Activated naive CD4-positive, alpha-beta T cell treated with anti-CD3 and anti-CD28 coated beads, Interleukin-2, amount 50 U/mL, for 16 hours (primary cell): ENCODE measurements around the gene PRDM16.

Experiments
- DNase-seq: peaks from one replicate; pipeline ENCODE4 v3.0.0-alpha.2; 2020

The PRDM16 gene

DNA sequence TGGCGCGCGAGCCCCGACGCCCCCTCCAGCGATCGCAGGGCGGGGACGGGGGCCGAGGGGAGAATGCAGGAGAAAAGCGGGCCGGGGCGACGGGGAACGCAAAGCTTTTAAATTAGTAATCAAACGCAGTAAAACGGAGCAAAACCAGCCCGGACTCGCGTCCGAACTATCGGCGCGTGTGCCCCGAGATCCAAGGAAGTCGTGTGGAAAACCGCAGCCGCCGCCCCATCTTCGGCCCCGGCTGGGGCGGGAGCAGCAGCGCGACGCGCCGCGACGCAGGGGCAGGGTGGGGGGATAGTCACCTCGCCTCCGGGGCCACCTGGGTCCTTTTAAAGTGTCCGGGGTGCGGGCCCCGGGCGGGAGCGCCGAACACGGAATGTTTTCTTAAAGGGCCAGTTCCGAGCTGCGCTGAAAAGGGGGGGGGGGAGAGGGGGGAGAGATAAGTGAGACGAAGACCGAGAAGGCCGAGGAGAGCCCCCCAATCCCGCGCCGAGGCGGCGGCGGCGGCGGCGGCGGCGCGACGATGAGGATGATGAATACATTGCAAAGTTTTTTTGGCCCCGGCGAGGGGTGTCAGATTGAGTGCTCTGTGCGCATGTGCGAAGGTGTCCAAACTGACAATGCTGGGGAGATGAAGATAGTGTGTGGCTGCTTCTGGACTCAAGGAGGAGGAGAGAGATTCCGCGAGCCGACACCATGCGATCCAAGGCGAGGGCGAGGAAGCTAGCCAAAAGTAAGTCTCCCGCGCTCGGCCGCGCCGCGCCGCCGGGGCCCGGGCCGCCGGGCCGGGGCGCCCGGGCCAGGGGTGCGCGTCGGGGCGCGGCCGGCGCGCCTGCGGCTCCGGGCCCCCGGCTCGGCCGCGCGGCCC, at the start of gene PRDM16:
Gene PRDM16, plus strand, starts transcription at position 640 of the 868 bp plus-strand sequence. Its CDS starts 57 bp downstream, at position 697.
- DNase-seq = peak; percentile 39

DNA sequence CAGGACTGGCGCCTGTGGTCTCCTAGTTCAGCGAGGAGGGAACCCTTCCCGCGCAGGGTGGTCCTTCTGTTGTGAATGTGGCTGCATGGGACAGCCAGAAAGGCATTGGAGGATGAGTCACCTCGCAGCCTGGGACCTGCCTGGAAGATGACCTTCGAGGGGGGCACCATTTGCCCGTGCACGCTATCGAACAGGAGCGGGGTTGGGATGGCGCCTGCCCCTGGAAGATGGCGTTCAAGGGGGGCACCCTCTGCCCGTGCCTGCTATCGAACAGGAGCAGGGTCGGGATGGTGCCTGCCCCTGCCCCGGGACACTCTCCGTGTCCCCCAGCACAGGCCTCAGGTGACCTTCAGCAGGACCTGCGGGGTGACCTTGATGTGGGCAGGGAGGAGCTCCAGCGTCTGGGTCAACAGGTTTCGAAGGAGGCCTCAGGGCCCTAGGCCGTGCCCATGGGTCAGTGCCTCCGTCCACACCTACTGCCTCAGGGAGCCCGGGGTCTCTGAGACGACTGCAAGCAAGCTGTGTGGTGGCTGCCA, 49.4 kb upstream of the PRDM16 start:
- DNase-seq = no peak

DNA sequence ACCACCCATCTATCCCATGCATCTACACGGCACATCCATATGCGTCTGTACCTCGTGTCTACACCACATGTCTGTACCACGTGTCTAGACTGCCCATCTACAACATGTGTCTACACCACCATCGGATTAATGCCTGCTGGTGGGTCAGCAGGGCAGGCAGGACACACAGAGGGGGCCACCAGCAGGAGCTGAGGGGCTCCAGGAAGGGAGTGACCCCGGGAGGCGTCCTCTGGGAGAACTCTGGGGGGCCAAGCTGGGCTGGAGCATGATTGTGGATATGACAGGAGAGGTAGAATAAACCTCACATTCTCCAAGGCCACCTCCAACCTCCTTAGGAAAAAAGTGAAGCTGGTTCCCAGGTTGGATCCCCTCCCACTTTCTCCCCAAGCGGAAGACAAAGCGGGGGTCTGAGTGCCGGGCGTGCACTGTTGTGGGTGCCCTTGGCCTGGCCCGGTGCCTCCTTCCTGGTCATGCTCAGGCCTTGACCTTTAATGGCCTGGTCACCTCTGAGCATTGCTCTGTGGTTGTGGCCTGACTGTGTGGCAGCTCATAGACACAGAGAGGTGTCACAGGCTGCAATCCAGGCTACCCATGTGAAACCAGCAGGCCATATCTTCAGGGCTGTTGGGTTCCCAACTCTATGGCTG, 48.6 kb upstream of the PRDM16 start:
- DNase-seq = no peak

DNA sequence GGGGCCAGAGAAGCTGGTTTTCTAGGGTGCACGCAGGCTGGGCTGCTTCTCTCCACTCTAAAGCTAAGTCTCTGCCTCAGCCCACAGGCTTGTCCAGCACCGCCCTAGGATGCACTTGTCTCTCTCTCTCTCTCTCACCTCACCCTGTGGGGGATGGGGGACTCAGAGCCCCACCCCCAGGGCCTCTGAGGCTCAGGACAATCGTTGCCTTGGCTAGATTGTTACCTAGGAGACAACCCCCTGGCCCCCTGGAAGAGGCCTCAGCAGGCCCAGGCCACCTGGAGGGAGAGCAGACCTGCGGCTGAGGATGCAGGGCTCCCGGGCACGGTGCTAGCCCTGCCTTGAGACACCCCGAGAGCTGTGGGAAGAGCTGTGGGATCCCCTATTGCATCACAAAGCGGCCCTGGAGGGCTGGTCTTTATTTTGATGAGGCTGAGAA, 47.8 kb upstream of the PRDM16 start, which contains the start of gene ACTRT2:
Gene ACTRT2, plus strand, starts transcription at position 235 of the 439 bp plus-strand sequence. CDS start 220 bp downstream, outside the sequence.
- no peak for DNase-seq

DNA sequence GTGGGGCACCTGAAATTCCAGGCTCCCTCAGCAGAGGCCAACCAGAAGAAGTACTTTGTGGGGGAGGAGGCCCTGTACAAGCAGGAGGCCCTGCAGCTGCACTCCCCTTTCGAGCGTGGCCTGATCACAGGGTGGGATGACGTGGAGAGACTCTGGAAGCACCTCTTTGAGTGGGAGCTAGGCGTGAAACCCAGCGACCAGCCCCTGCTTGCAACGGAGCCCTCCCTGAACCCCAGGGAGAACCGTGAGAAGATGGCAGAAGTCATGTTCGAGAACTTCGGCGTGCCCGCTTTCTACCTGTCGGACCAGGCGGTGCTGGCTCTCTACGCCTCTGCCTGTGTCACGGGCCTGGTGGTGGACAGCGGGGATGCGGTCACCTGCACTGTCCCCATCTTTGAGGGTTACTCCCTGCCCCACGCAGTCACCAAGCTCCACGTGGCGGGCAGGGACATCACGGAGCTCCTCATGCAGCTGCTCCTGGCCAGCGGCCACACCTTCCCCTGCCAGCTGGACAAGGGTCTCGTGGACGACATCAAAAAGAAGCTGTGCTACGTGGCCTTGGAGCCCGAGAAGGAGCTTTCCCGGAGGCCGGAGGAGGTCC, 47.1 kb upstream of the PRDM16 start:
- no peak for DNase-seq

DNA sequence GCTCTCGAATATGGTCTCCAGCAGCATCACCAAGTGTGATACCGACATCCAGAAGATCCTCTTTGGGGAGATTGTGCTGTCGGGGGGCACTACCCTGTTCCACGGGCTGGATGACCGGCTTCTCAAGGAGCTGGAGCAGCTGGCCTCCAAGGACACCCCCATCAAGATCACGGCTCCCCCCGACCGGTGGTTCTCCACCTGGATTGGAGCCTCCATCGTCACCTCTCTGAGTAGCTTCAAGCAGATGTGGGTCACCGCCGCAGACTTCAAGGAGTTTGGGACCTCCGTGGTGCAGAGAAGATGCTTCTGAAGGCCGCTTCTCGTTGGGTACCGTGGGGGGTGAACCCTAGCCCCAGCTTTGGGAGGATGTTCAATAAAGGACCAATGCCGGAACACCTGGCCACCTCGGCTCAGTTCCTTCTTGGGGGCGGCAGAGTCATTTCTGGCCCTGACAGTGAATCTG, 46.5 kb upstream of the PRDM16 start:
- no peak for DNase-seq

DNA sequence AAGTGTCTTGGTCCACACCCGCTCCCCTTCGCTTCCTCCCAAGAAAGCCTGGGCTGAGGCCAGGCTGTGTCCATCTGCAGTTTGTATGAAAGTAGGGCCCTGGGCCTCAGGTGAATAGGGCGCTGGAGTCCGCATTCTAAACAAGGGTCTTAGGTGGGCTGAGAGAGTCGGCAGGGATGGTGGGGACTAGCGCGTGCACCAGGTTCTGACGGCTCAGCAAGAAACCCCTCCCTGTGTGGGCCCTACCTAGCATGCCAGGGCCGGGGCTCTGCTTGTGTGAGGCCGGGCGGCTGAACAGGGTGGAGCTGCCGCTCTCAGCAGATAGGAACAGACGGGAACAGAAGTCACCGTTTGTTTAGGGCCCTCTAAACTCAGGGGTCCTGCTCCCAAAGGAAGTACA, 46.0 kb upstream of the PRDM16 start:
- DNase-seq = no peak

DNA sequence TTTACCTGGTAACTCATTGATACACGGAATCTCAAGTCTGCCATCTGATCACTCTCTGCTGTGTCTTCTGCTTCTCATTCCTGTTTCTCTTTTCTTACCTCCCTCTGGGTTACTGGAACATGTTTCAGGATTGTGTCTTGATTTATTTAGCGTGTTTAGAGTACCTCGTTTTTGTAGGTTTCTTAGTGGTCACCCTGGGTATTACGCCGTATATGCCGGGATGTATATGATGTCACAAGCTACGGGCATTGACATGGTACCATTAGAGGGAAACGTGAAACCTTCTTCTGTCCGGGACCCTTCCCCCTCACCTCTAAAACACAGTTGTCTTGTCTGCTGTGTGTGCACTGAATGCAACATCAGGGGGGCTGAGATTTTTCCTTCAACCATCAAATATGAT, 45.0 kb upstream of the PRDM16 start:
- no peak for DNase-seq

DNA sequence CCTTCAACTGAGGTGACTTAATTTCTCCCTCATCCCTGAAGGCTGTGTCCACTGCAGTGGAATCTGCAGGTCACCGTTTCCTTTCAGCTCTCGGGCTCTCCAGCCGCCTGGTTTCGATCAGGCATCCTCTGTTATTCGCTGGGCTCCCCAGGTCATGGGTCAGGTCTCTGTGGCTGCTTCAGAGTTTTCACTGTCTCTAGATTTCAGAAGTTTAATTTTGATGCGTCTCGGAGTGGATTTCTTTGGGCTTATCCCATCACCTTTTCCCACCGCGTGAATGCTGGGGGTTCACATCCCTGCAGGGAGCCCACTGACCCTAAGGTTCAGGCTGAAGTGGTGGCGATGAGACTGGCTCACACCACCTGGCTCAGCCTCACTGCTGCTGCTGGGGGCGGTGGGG, 44.4 kb upstream of the PRDM16 start:
- DNase-seq = no peak

DNA sequence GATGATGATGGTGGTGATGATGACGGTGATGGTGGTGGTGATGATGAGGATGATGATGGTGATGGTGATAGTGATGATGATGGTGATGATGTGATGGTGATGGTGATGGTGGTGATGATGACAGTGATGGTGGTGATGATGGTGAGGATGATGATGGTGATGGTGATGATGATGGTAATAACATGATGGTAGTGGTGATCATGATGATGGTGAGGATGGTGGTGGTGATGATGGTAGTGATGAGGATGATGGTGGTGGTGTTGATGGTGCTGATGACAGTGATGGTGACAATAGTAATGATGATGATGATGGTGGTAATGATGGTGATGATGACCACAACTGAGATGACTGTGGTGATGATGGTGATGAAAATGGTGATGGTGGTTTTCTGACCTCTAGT, 42.9 kb upstream of the PRDM16 start:
- no peak for DNase-seq

DNA sequence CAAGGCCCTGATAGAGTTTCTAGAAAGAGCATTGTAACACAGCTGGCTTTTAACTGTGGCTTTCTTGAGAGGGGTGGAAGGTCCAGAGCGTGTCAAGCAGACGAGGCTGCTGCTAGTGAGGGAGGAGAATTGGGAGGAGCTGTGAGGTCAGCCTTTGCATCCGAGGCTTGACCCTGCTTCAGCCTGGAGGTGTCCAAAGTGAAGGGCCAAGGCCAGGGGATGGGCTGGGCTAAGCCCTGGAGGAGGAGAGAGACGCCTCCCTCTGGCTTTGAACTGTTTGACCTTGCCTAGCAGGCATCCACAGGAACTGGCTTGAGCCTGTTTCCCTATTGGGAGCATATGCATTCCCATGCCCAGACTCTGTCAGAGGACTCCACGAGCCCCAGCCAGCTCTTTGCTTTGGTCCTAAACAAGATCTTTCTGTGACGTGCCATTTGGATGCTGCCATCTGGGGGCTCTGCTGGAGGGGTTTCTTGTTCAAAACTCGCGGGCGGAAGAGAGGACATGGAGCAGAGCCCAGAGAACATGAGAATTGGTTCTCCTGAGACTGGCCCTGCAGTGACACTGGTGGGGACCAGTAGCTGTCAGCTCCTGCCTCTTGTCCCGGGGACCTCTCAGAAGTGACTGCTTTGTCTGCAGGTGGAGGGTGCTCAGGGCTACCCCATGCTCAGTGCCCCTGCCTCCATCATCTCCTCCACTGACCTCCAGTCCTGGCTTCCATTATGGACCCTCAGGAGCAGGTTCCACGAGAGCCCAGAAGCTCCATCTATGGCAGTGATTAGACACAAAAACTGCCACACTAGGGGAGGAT, 42.2 kb upstream of the PRDM16 start:
- no peak for DNase-seq

DNA sequence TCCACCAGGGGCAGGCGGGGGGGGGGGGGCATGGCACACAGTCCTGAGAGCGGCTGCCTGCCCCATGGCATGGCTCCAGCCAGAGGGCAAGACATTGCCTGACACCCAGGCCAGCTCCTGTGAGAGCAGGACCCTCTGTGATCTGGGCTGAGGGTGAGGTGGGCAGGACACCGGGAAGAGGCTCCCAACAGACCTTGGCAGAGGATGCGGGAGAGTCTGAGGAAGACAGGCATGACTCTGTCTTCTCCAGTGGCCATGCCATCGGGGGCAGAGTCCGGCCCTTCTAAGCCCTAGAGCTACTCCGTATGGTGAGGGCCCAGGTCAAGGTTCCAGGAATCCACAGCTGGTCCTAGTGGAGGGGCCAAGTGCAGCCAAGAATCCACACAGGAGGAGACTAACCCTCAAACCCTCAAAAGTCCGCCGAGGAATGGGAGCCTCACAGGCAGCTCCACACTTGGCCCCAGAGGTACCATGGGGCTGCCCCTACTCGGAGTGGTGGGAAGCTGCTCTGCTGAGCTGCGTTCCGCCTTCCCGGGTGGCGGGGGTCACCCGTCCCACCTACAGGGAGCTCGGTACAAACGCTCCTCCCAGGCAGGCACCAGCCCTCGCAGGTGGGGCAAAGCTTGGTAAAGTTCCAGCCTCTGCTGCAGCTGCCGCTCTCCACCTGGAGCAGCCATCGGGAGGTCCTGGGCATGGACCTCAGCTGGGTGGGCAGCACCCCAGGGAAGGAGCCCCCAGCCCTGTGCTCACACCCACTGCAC, 41.2 kb upstream of the PRDM16 start:
- no peak for DNase-seq

DNA sequence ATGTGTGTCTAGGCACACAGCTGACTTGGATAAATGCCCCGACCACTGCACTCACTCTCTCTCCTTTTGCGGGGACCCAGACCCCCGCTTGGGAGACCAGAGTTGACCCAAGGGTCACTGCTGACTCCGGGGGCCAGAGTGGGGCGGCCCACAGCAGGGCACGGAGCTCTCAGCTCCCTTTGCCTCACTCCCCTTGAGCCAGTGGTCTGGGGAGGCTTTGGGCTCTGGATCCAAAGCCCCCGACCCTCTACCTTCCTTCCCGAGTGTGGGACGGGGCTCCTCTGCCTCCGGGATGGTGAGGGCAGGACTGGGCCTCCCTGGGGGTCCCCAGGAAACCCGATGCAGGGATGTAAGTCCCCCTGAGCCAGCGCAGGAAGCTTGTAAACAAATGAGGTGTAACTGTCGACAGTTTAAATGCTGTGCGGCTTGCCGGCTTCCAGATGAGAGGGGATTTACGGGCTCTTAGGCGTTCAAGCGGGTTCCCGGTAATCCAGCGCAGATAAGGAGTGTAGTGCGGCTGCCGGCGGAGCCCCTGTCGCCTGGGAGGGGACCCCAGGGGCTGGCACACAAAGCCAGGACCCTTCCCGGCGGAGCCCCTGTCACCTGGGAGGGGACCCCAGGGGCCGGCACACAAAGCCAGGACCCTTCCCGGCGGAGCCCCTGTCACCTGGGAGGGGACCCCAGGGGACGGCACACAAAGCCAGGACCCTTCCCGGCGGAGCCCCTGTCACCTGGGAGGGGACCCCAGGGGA, 40.3 kb upstream of the PRDM16 start:
- no peak for DNase-seq

DNA sequence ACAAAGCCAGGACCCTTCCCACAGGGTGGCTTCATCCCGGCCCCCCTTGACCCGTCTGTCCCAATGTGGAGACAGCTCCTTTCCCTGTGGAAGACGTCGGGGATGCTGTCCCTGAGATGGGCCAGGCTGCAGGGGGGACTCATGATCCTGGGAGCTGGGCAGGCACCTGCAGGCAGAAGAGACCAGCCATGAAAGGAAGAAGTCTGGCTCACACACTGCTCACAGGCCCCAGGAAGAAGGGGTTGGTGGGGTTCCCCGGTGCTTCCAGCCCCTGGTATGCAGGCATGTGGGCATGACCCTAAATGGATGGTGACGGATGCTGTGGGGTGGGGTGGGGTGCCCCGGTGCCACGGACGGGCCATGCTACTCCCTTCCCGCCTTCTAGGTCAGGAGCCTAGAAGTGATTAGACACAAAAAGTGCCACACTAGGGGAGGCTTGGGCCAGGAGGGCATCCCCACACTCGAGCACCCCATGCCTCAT, 39.5 kb upstream of the PRDM16 start:
- DNase-seq = no peak

DNA sequence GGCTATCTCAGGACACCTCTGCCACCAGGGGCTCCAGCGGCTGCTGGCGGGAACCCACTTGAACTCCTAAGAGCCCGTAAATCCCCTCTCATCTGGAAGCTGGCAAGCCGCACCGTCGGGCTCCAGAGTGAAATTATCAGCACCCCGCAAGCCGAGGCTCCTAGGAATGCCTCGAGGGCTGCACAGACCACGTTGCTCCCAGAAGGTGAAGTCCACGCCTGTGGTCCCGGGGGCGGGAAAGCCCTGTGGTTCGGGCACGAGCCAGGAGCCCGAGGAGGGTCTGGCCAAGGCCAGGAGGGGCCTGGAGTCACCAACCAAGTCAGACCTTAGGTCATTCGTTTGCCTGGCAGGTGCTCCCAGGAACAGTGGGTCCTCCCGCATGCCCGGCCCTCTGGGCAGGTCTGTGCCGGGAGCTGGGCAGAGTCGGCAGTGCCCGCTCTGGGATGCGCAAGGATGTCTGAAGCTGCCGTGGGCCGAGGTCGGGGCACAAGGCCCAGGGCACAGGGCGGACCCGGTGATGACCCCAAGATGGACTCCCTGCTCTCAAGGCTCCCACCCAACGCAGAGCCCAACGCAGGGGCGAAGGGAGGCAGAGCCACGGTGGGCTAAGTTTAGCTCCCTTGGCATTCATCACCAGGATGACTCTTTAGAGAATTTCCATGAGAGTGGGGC, 38.9 kb upstream of the PRDM16 start:
- no peak for DNase-seq

DNA sequence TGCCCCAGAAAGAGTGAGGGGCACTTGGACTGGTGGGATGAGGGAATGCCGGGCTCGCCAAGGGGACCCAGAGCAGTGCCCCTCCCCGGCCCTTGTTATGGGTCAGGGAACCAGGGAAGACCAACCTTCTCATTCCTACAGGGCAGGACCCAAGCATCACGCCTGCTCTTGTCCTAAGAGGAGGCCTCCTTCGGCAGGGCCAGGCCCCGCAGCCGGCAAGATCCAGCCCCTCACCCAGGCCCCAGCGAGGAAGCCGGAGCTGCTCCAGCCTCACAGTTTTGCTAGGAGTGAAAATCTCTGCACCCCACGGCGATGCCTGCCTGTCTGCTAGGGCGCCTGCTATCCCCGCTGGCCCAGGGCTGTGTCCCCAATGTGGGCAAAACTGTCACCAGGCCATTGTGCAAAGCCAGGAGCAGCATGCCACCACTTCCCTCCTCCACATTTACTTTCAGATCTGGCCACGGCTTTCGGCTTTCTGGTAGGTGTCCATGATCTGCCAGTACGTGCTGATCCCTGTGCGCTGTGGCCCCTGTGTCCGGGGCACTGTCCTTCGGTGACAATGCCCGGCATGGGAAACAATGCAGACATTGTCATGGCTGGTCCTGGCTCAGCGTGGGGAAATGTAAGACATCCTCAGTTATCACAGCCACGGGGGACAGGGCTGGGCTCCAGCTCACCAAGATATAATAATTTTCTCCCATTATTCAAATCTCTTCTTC, 38.2 kb upstream of the PRDM16 start:
- DNase-seq = no peak

DNA sequence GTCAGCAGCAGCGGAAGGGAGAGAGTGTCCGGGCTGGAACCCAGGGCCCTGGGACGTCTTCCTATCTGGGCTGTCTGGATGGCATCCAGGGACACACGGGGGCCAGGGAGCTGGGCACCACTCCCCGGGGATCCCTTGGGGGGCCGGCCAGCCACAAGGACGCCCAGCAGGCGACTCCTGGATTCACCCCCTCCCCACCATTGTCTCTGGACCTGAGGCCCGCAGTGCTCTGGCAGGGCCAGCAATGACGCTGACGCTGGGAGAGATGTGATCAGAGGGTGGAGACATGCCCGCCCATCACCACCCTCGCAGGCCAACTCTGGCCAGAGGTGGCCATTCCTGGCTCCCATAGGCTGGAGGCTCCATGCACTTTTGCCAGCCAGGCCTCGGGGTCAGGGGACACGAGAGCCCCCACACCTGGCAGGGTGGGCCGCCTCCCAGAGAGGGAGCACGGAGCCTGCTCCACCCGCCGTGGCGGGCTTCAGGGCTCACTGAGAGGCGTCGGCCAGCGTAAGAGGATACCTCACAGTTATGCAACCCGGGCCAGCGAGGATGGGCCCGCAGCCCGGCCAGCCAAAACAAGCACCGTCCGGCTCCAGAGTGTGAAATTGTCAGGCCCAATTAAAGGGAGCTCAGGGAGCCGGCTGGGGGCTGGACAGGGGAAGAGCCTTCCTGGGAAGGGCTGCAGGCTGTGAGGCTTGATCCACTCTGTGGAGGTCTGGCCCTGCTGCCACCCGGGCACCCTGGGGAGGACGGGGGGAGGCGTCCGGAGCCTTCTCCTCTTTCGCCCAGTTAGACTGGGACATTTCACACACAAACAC, 37.4 kb upstream of the PRDM16 start:
- DNase-seq = no peak

DNA sequence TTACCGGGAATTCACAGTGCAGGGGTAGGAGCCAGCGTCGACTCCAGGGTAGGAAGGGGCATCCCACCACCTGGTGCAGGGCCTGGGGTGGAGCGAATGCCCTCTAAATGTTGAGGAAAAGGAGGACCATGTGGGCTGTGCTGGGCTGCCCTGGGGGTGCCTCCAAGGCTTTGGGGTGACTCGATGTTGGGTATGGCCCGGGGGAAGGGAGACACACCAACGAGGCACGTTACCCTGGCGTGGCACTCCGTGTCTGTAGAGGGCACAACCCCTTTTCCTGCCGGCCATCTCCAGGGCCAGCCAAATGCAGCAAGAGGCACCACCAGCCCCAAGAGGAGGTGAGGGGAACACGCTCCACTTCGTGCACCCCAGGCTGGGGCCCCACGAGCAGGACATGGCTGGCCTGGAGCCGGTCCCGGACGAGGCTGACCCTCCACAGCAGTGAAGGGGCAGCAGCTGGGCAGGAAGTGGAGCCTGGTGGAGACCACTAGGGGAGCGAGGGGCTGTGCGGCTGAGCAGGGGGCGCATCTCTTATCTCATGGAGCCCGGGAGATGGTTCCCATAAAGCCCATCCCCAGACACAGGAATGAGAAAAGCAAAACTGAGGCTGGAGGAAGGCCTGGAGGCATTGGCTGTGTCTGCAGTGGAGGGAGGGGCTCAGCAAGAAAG, 36.5 kb upstream of the PRDM16 start:
- no peak for DNase-seq
